Activated B cell treated with CpG ODN at 0.5 μM for 24 hours (primary cell): Measurements from ENCODE around the gene PROX1. TPM values are rescaled to one million over a fixed set of nuclear protein-coding genes. Genes with fewer than 3 reads are reported as not detected.

ENCODE experiments used
- ATAC-seq: fragments of 200-7000 bp; cut with Tn5 transposase; one replicate; pipeline ENCODE4 v1.10.0; 2021; ENCODE audit warnings: low read depth, mild to moderate bottlenecking, moderate library complexity
- CTCF ChIA-PET: fragments of 350-600 bp; sonication (Branson Sonifier 250); formaldehyde crosslinking; loops from one replicate; lab custom pipeline; 2021; ENCODE audit warnings: antibody characterized with exemption; lab: Charles Lee
- POLR2A ChIA-PET: fragments of 350-600 bp; sonication (Branson Sonifier 250); formaldehyde crosslinking; loops from one replicate; lab custom pipeline; 2021; ENCODE audit warnings: antibody characterized with exemption; lab: Charles Lee
- DNase-seq: peaks from one replicate; pipeline ENCODE4 v3.0.0; 2022
- H3K27ac Mint-ChIP-seq: one replicate; pipeline ENCODE4 v1.8.0; 2020; ENCODE audit warnings: mixed read lengths
- H3K27me3 Mint-ChIP-seq: one replicate; pipeline ENCODE4 v1.8.0; 2021; ENCODE audit warnings: mixed read lengths
- H3K36me3 Mint-ChIP-seq: one replicate; pipeline ENCODE4 v1.8.0; 2021; ENCODE audit warnings: low read depth, mixed read lengths
- H3K4me1 Mint-ChIP-seq: one replicate; pipeline ENCODE4 v1.8.0; 2021; ENCODE audit warnings: mixed read lengths
- H3K4me3 Mint-ChIP-seq: one replicate; pipeline ENCODE4 v1.8.0; 2020; ENCODE audit warnings: mild to moderate bottlenecking, mixed read lengths
- H3K9me3 Mint-ChIP-seq: one replicate; pipeline ENCODE4 v1.8.0; 2020; ENCODE audit warnings: mixed read lengths
- intact Hi-C: fragments of 100-400 bp; cut with micrococcal nuclease; formaldehyde crosslinking; loops from one replicate; pipeline ENCODE4 v1.15.1; 2024
- total RNA-seq: library from RNA; stranded (reverse); gene quantifications from 2 replicates; pipeline ENCODE4 v1.2.3, GENCODE V29; 2022
- TF ChIP-seq, protein P1 (sequence below): fragments of 200-600 bp; IDR thresholded peaks from one replicate; pipeline ENCODE4 v1.8.0; 2022; ENCODE audit warnings: antibody characterized with exemption, mild to moderate bottlenecking

The PROX1 gene
- total RNA-seq, 1 donor from 2014 or later, result 1.00 TPM

DNA sequence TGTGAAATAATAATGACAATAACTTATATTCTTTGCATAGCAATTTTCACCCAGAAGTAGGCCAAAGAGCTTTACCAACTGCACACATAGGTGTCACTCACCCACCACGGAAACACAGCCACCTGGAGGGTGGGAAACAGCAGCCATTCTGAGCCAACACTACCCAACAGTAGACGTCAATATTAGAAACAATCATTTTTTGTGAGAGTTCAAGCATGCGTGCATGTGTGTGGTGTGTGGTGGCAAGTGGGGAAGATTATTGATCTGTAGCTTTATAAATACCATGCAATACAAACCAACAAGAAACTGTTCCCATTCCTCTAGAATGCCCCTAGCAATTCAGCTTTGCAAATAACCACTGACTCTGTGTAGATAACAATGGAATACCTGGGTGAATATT is 19.1 kb downstream of the PROX1 start:
- ChIA-PET POLR2A (no interaction called here), CTCF (no interaction called here)
- DNase-seq, result no peak
- ATAC-seq, result no peak
- H3K9me3 Mint-ChIP-seq, result no peaks in the 10 kb centered on the region
- TF ChIP-seq, protein P1, sequence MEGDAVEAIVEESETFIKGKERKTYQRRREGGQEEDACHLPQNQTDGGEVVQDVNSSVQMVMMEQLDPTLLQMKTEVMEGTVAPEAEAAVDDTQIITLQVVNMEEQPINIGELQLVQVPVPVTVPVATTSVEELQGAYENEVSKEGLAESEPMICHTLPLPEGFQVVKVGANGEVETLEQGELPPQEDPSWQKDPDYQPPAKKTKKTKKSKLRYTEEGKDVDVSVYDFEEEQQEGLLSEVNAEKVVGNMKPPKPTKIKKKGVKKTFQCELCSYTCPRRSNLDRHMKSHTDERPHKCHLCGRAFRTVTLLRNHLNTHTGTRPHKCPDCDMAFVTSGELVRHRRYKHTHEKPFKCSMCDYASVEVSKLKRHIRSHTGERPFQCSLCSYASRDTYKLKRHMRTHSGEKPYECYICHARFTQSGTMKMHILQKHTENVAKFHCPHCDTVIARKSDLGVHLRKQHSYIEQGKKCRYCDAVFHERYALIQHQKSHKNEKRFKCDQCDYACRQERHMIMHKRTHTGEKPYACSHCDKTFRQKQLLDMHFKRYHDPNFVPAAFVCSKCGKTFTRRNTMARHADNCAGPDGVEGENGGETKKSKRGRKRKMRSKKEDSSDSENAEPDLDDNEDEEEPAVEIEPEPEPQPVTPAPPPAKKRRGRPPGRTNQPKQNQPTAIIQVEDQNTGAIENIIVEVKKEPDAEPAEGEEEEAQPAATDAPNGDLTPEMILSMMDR, result no peak
- H3K27me3 Mint-ChIP-seq, result peaks cover 3% of the 10 kb centered on the region
- no peaks in the 10 kb centered on the region for H3K36me3 Mint-ChIP-seq
- no peak overlapping the region for H3K4me3 Mint-ChIP-seq
- no peaks in the 10 kb centered on the region for H3K4me1 Mint-ChIP-seq
- no peak overlapping the region for H3K27ac Mint-ChIP-seq
- intact Hi-C loops, result no loop called here

DNA sequence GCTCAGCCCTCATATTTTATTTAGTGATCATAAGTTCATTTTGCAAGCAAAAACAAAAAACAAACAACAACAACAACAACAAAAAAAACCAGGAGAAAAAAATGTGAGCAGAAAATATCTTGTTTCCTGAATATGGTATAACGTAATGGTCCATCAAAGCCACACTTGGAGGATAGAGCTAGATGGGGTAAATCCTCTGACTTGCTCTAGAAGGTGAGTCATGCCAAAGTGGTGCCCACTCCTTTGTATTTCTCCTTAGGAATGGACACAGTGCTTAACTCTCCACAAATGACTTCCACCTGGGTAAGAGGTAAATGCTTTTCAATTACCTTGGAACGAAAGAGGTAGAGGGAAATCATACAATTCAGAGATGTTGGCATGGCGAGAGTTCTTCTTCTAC is 20.6 kb downstream of the PROX1 start:
- ChIA-PET CTCF (no interaction called here), POLR2A (no interaction called here)
- Mint-ChIP-seq H3K9me3 (no peaks in the 10 kb centered on the region), H3K27me3 (peaks cover 3% of the 10 kb centered on the region), H3K4me1 (no peaks in the 10 kb centered on the region), H3K27ac (no peak overlapping the region), H3K4me3 (no peak overlapping the region), H3K36me3 (no peaks in the 10 kb centered on the region)
- intact Hi-C loops, result no loop called here
- DNase-seq (no peak), ATAC-seq (no peak)
- TF ChIP-seq, protein P1, result no peak

DNA sequence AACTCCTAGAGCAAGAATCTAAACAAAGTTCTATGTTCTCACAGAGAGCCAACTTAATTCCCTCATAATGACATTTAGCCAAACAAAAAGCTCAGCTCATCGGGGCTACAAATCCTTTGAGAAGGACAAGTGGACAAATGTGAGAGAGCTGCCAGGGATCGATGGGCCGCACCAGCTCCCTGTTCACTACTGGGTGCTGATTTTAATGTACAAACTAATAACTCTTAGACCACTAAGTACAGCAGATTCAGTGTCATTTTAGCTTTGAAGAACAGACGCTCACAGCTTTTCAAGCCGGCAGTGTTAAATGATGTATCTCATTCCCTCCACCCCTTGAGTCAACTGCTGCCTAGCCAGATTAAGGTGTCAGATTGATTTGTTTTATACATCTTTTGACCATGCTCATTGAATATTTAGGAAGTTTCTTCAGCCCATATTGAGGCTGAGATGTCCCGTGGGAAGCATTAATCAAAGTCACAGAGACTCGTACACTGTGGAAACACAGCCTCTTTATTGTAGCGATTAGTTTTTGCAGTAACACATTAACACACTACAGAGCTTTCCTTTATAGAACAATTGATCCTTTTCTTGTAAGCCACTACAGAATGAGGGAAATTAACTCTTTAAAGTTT is 21.1 kb downstream of the PROX1 start:
- H3K4me1 Mint-ChIP-seq, result no peaks in the 10 kb centered on the region

DNA sequence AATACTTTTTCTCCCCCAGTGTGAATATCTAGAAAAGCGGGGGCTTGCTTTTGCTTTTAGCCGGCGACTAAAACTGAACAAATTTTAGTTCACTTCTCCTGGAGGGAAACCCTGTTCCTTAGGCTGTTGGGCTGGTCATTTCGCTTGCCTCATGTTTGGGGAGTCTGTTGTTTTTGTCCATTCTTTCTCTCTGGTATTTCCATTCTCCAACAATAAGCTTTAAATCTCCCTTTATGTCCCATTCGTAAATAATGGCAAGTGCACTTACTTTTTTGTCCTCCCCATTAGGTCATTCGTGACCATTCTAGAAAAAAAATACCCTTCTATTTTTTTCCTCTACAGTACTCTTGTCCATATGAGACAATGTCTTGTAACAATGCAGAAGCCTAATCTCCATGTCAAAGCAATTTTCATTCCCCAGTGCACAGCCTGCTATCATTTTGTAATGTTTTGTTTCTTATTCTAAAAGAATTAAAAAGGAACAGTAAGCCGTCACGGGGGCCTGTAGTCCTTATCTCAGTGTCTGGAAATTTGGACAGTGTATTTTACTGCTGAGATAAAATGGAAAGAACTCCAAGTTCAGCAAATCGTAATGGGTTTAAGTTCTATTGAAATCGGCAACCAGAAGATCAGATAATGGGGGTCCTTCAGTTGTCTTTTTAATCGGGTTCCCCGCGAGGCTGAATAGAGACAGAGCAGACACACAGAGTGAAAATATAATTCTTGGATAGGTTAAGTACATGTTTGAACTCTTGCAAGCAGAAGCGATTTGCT is 21.8 kb downstream of the PROX1 start:
- ATAC-seq, result no peak
- Mint-ChIP-seq H3K4me3 (no peak overlapping the region), H3K27me3 (peaks cover 3% of the 10 kb centered on the region), H3K36me3 (no peaks in the 10 kb centered on the region), H3K4me1 (no peaks in the 10 kb centered on the region), H3K27ac (no peak overlapping the region), H3K9me3 (no peaks in the 10 kb centered on the region)
- DNase-seq, result no peak
- ChIA-PET CTCF (no interaction called here), POLR2A (no interaction called here)
- intact Hi-C loops, result no loop called here
- TF ChIP-seq, protein P1, result no peak

More for the DNA sequence above, 21.1 kb downstream of the PROX1 start:
- Mint-ChIP-seq H3K27me3 (peaks cover 3% of the 10 kb centered on the region), H3K9me3 (no peaks in the 10 kb centered on the region), H3K4me3 (no peak overlapping the region), H3K27ac (no peak overlapping the region), H3K36me3 (no peaks in the 10 kb centered on the region)
- intact Hi-C loops, result no loop called here
- TF ChIP-seq, protein P1, result no peak
- DNase-seq (no peak), ATAC-seq (no peak)
- ChIA-PET POLR2A (no interaction called here), CTCF (no interaction called here)

DNA sequence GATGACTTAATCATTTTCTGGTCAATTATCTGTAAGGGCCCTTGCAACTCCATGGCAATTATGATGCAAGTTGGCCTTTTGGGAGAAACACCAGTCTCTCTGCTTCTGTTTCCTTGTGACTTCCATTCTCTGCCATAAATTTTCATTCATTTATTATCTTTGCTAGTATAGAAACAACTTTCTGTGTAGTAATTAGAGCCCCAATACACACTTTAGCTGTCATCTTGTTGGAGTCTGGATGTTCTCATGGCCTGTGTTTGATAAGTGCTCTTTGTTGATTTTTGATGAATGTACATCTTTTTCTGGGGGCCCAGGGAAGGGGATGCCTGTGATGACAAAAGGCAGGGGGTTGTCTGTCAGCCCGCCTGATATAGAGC is 22.4 kb downstream of the PROX1 start:
- H3K4me3 Mint-ChIP-seq, result no peak overlapping the region
- CTCF ChIA-PET, result no interaction called here
- no peak for DNase-seq
- no peak overlapping the region for H3K27ac Mint-ChIP-seq
- H3K9me3 Mint-ChIP-seq, result no peaks in the 10 kb centered on the region
- no peaks in the 10 kb centered on the region for H3K36me3 Mint-ChIP-seq
- no peak for ATAC-seq
- H3K27me3 Mint-ChIP-seq, result peaks cover 3% of the 10 kb centered on the region
- TF ChIP-seq, protein P1, result no peak
- POLR2A ChIA-PET, result no interaction called here
- no peaks in the 10 kb centered on the region for H3K4me1 Mint-ChIP-seq
- intact Hi-C loops, result no loop called here
